GM10847 (cell line): ENCODE results near the gene NKAIN1.

Experiments
- POLR2A ChIP-seq: IDR thresholded peaks from 2 replicates; pipeline ENCODE4 v1.6.1; 2011; ENCODE audit not compliant: insufficient read length; ENCODE audit errors: extremely low read depth

The NKAIN1 gene

GRCh38 chr1:31214316-31215064, 25.2 kb downstream of the NKAIN1 start:
- TF ChIP-seq POLR2A: no peak

- no peak for TF ChIP-seq POLR2A
Observed at GRCh38 chr1:31208361-31208945, 31.2 kb downstream of the NKAIN1 start.

GRCh38 chr1:31207569-31207968, 32.1 kb downstream of the NKAIN1 start:
- no peak for TF ChIP-seq POLR2A

DNA sequence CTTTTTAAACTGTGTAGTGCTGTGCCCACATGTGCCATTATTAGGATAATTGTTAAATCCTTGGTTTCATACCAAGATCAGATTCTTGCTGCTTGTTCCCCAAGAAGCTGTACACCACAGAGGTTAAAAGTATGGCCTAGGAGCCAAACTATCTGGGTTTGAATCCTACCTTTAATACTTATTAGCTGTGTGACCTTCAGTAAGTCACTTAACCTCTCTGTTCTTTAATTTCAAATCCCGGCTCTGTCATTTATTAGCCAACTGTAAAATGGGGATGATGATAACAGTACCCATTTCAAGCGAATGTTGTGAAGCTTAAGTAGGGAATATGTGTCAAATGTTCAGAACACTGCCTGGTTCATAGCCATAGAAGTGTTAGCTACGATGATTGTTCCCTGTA, 32.6 kb downstream of the NKAIN1 start:
- TF ChIP-seq POLR2A: no peak

GRCh38 chr1:31203215-31203614, 36.5 kb downstream of the NKAIN1 start:
- no peak for TF ChIP-seq POLR2A

GRCh38 chr1:31201931-31202360, 37.7 kb downstream of the NKAIN1 start:
- no peak for TF ChIP-seq POLR2A

DNA sequence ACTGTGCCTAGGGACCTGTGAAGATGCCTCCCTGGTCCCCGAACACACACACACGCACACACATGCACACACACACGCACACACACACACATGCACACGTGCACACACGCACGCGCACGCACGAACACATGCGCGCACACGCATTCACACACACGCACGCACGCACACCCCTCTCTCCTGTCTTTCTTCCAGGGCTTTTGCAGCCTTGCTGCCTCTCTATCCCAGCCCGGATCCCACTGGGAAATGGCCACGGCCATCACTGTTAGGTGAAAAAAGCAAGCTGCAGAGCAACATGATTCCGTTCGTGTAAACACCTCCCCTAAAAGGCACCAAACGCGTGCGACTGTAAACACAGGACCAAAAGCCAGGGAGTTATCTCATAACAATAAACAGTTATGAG, 39.7 kb downstream of the NKAIN1 start:
- no peak for TF ChIP-seq POLR2A

DNA sequence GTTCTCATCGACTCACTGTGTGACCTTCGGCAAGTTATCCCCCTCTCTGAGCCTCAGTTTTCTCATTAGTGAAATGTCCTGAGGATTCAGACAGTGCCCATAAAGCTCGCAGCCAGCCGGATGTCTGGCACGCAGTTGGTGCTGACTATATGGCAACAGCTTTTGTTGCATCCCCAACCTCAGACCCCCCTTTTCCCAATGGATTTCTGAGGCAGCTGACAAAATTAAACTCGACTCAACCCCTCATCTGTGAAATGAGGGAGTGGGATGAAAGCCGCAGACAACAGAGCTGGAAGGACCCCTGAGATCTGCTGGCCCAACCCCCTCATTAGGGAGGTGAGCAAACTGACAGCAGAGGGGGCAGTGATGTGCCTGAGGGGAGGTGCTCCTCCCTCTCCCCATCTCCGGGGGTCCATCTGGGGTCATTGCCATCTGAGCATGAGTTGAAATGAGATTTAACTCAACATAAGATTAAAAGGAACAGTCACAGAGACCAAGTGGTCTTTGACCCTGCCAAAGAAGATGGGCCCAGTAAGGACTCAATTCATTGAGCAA, 40.4 kb downstream of the NKAIN1 start:
- TF ChIP-seq POLR2A: no peak

GRCh38 chr1:31198600-31198999, 41.1 kb downstream of the NKAIN1 start:
- TF ChIP-seq POLR2A: no peak

- no peak for TF ChIP-seq POLR2A
Observed at GRCh38 chr1:31198150-31198549, 41.5 kb downstream of the NKAIN1 start.

DNA sequence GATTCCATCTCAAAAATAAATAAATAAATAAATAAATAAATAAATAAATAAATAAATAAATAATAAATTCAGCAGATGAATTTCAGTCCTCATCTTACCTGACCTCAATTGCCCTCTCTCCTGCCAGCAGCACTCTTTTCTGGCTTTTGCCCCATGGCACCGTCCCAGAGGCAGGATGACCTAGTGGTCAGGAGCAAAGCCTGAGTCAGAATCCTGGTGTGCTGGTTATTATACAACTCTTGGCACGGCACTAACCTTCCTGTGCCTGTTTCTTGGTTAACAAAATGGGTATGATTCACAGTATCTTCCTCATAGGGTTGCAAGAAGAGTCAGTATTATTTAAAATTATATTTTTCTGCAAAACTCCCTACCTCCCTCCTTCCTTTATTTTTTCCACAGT, 43.0 kb downstream of the NKAIN1 start:
- no peak for TF ChIP-seq POLR2A

- TF ChIP-seq POLR2A: no peak
Observed at GRCh38 chr1:31193729-31194128, 46.0 kb downstream of the NKAIN1 start.

DNA sequence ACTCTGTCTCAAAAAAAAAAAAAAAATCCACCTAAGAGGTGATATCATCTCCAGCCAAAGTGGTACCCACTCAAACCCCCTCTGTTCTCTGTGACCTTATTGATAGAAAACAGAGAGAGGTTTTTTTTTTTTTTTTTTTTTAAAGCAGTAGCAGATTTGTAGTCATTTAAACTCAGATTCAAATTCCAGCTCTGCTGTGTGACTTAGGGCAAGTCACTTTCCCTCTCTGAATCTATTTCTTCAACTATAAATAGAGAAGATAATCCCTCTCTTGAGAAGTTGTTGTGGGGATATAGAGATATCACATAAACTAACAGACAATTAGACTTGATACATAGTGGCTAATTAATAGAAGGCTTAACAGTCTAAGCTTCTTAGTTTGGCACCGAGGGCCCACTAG, 48.4 kb downstream of the NKAIN1 start:
- no peak for TF ChIP-seq POLR2A

DNA sequence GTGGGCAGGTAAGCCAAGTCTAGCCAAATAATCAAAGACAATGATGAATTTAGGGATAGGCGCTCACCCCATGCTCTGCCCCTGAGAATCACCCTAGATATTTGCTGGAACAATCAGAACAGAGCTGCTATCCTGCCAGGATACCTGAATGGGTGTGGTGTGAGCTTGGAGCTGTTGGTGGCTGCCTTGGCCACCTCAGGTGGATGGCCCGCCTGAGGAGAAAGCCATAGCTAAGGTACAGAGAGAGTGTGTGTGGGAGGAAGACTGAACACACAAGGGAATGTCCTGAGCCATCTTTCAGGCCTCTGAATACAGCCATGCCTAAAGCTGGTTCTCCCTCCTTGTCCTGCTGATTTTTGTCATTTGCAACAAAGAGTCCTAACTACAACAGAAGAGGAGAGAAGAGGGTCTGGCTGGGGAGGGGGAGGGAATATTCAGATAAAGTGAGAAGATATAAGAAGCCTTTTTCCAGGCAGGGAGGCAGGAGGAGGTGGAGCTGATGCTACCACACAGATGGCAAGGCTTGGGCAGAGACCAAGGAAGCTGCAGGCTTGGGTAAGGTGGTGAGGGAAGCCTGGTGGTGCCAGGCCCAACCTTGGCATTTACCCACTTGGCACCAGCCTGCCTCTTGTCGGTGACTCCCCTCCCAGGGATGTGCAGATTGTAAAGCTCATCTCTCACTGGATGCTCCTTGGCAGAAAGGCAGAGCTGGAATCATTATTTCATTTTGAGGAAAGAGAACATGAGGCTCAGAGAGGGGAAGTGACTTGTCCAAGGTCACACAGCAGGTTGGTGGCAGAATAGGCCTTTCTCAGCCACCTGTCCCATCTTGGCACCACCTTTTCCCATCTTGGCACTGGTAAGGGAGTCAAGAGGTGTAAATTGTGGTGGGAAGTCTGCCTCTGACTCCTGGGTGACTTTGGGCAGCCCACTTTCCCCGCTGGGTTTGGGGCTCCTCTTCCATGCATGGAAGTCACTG, 49.7 kb downstream of the NKAIN1 start:
- TF ChIP-seq POLR2A: no peak

DNA sequence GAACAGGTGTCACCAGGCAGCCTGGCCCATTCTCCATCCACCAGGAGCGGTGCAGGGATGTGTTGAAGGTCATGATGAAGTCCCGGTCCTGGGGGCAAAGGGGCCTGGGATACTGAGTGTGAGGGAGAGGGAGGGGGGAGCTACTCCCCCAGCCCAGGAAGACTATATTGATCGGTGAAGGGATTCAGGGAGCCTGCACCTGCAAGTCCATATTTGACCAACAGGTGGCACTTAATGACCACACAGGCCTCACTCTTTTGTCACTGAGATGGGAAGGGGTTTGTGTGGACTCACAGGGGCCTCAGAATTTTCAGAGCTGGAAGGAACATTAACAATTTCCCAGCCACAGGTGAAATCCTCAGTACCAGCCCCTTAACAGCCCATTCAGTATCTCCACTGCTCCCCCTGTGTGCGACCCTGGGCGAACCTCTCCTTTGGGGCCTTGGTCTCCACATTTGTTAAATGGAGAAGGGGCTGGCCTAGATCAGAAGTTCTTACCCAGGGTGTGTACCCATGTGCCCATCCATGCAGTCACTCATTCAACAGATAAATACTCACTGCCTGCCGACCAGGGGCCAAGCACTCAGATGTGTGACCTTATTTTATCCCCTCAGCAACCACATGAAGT, 55.6 kb downstream of the NKAIN1 start:
- no peak for TF ChIP-seq POLR2A
